ACC112 (cell line): Measurements from ENCODE around the gene RPUSD1.

Experiments
- H2AFZ ChIP-seq: fragments of 200-600 bp; sonication (generic); one replicate; pipeline ENCODE4 v1.6.0; 2017; ENCODE audit warnings: antibody characterized with exemption, low read length; ENCODE audit not compliant: unreplicated experiment
- H3K27ac ChIP-seq: fragments of 200-600 bp; sonication (generic); 2 replicates; pipeline ENCODE4 v1.5.1; 2014; ENCODE audit warnings: low read depth, mild to moderate bottlenecking, antibody characterized with exemption, low read length, moderate library complexity
- H3K27me3 ChIP-seq: fragments of 200-600 bp; sonication (generic); 2 replicates; pipeline ENCODE4 v1.6.1; 2014; ENCODE audit warnings: mild to moderate bottlenecking, antibody characterized with exemption, low read length, moderate library complexity, mixed read lengths; ENCODE audit not compliant: insufficient read depth
- H3K36me3 ChIP-seq: fragments of 200-600 bp; sonication (generic); 2 replicates; pipeline ENCODE4 v1.6.1; 2016; ENCODE audit warnings: mild to moderate bottlenecking, antibody characterized with exemption, low read length, moderate library complexity, mixed read lengths; ENCODE audit not compliant: insufficient read depth
- H3K4me1 ChIP-seq: fragments of 200-600 bp; sonication (generic); one replicate; pipeline ENCODE4 v1.6.1; 2016; ENCODE audit warnings: low read length, mixed read lengths; ENCODE audit not compliant: insufficient read depth, unreplicated experiment, control insufficient read depth
- H3K4me3 ChIP-seq: fragments of 200-600 bp; sonication (generic); 2 replicates; pipeline ENCODE4 v1.5.1; 2014; ENCODE audit warnings: mild to moderate bottlenecking, low read depth, low read length
- H3K79me2 ChIP-seq: fragments of 200-600 bp; sonication (generic); one replicate; pipeline ENCODE4 v1.6.0; 2016; ENCODE audit warnings: low read length; ENCODE audit not compliant: control insufficient read depth, unreplicated experiment, insufficient read depth

The RPUSD1 gene

DNA sequence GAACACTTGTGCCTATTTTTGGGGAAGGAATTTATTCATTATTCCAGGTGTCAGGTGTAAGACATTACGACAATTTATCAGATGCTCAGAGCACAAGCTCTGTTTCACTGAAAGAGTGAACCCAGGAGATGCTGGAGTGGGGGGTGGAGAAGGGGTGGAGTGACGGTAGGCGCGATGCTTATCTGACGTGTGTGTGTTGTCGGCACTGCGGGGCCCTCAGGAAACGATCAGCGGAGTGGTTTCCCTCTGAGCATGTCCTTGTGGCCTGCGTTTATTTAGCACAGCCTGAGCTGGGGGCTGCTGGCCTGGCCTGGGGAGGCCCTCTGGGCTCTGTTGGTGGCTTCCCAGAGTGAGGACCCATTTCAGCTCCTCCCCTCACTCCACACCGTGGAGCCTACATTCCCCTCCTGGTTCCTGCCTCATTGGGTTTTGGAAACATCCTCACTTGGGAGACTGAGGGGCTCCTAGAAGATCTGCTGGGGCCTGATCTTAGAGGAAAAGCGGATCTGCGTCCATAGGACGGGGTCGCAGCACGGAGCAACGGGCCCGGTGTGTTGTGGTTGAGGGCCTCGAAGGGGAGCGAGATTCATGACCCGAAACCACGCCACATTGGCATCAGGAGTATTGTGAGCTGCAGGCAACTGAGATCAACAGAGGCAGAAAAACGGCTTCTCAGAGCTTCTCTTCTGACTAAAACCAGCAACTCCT is 31.3 kb upstream of the RPUSD1 start:
- Histone ChIP-seq H2AFZ (no peak overlapping the region), H3K4me1 (peaks cover 11% of the 10 kb centered on the region), H3K79me2 (no peaks in the 10 kb centered on the region), H3K36me3 (no peaks in the 10 kb centered on the region), H3K4me3 (no peak overlapping the region), H3K27me3 (peaks cover 29% of the 10 kb centered on the region), H3K27ac (no peak overlapping the region)

DNA sequence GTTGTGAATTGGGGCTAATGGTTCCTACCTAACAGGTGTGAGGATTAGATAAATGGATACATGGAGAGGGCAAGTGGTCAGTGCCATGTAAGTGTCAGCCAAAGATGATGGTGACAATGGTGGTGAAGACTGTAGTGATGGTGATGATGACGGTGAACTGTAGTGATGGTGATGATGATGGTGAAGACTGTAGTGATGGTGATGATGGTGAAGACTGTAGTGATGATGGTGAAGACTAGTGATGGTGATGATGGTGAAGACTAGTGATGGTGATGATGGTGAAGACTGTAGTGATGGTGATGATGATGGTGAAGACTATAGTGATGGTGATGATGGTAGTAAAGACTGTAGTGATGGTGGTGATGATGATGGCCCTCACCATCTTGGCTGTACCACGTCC is 30.4 kb upstream of the RPUSD1 start:
- H3K4me1 ChIP-seq: peaks cover 16% of the 10 kb centered on the region
- H3K27ac ChIP-seq: no peak overlapping the region
- H3K4me3 ChIP-seq: no peak overlapping the region
- H3K36me3 ChIP-seq: no peaks in the 10 kb centered on the region
- H2AFZ ChIP-seq: no peak overlapping the region
- H3K79me2 ChIP-seq: no peaks in the 10 kb centered on the region
- peaks cover 26% of the 10 kb centered on the region for H3K27me3 ChIP-seq

DNA sequence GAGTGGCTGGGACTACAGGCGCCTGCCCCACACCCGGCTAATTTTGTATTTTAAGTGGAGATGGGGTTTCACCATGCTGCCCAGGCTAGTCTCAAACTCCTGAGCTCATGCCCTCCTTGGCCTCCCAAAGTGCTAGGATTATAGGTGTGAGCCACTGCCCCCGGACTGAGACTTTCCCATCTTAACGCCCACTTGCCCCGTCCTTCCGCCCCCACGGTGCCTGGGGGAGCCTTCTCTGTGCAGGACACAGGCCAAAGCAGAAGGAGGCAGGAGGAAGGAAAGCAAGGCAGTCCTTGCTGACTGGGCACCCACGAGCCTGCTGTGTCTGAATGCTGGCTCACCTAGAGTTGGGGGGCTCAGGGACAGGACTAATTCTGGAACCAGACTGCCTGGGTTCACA is 30.0 kb upstream of the RPUSD1 start:
- Histone ChIP-seq H3K4me1 (peaks cover 16% of the 10 kb centered on the region), H2AFZ (no peak overlapping the region), H3K27me3 (peaks cover 26% of the 10 kb centered on the region), H3K4me3 (no peak overlapping the region), H3K27ac (no peak overlapping the region), H3K36me3 (no peaks in the 10 kb centered on the region), H3K79me2 (no peaks in the 10 kb centered on the region)

DNA sequence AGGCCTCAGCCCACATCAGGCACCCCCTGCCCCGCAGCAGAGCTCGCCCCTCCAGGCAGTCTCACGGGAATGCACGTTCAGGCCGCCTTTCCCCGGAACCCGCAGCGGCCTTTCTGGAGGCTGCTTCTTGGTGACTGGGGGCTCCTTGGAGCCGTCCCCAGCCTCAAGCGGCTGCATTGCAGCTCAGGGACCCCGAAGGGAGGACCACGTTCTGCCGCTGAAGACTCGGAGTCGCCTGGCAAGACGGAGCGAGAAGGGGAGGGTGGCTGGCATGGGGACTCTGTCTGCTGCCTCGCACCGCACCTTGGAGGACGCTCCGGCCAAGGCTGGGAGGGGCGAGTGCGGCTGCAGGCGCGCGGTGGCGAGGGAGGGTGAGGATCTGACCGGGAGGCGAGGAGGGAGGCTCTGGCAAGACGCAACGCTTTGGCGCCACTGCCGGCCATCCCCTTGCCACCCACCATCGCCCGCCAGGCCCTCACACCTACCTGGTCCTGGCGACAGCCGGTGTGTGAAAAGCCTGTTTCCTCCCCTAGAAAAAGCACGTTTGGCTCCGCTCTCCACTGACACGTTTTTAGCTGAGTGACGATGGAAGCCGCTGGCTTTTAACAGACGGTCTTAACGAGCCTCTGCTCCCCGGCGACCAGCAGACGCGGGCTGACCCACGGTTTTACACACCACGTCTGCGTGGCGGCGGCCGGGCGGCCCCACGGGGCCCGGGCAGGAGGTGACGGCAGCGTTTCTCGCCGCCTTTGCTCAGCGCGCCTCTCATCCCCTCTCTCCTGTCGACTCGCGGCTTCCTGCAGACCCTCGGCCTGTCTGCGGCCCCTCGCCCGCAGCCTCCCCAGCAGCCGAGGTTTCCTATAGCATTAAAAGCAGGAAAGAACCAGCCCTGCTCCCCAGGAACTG is 29.1 kb upstream of the RPUSD1 start:
- Histone ChIP-seq H3K36me3 (no peaks in the 10 kb centered on the region), H3K4me1 (peaks cover 16% of the 10 kb centered on the region), H2AFZ (no peak overlapping the region), H3K4me3 (no peak overlapping the region), H3K27me3 (peaks cover 31% of the 10 kb centered on the region), H3K27ac (no peak overlapping the region), H3K79me2 (no peaks in the 10 kb centered on the region)

DNA sequence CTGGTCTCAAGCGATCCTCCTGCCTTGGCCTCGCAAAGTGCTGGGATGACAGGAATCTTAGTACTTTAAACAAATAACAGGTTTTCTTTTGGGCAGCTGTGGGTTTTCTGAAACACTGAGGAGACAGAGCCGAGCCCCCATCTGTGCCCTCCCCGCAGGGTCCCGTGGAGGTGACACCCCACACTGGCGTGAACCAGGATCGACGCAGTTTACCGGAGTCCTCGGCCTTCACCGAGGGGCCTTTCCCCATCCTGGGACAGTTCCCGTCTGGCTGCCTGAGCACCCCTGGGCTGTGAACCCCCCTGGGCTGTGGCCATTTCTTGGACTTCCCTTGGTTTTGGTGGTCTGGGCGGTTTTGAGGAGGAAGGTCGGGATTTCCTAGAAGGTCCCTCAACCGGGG is 27.7 kb upstream of the RPUSD1 start:
- Histone ChIP-seq H3K36me3 (no peaks in the 10 kb centered on the region), H2AFZ (no peak overlapping the region), H3K27me3 (peaks cover 30% of the 10 kb centered on the region), H3K4me1 (peaks cover 16% of the 10 kb centered on the region), H3K79me2 (no peaks in the 10 kb centered on the region), H3K4me3 (no peak overlapping the region), H3K27ac (no peak overlapping the region)

DNA sequence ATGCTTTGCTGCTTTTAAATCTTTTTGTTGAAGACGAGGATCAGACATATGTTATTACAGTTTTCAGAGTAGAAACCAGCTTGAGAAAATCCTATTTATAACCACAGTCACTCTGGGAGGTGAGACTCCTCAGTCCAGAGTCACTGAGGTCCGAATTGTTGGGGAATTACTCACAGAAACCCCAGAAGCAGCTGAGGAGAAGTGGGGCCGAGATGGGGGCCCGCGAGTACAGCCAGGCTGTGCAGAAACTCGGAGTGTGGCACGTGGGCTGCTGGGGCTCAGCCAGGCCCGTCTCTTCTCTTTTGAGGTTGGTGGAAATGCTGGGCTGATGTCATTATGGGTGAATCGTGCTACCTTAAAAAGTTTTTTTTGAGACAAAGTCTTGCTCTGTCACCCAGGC is 26.8 kb upstream of the RPUSD1 start:
- H3K36me3 ChIP-seq: no peaks in the 10 kb centered on the region

DNA sequence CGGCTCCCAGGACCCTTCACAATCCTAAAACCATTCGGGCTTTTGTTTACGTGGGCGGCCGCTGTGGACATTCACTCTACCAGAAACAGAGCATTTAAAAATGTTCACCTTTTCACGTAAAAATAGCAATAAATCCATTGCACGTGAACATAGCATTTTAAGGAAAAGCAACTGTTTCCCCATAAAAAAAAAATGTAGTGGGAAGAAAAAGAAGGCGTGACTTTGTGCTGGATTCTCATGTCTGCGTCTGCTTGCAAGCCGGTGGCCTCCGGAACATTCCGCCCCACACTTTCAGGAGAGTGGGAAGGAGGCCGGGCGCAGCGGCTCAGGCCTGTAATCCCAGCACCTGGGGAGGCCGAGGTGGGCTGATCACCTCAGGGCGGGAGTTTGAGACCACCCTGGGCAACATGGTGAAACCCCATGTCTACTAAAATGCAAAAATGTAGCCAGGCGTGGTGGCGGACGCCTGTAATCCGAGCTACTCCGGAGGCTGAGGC is 25.8 kb upstream of the RPUSD1 start:
- Histone ChIP-seq H3K4me1 (peaks cover 16% of the 10 kb centered on the region), H3K79me2 (no peaks in the 10 kb centered on the region), H2AFZ (no peak overlapping the region), H3K27ac (no peak overlapping the region), H3K36me3 (no peaks in the 10 kb centered on the region), H3K4me3 (no peak overlapping the region), H3K27me3 (peaks cover 27% of the 10 kb centered on the region)

More for the DNA sequence above, 26.8 kb upstream of the RPUSD1 start:
- H2AFZ ChIP-seq: no peak overlapping the region
- H3K27ac ChIP-seq: no peak overlapping the region
- H3K79me2 ChIP-seq: no peaks in the 10 kb centered on the region
- H3K27me3 ChIP-seq: peaks cover 27% of the 10 kb centered on the region
- H3K4me1 ChIP-seq: peaks cover 16% of the 10 kb centered on the region
- H3K4me3 ChIP-seq: no peak overlapping the region

DNA sequence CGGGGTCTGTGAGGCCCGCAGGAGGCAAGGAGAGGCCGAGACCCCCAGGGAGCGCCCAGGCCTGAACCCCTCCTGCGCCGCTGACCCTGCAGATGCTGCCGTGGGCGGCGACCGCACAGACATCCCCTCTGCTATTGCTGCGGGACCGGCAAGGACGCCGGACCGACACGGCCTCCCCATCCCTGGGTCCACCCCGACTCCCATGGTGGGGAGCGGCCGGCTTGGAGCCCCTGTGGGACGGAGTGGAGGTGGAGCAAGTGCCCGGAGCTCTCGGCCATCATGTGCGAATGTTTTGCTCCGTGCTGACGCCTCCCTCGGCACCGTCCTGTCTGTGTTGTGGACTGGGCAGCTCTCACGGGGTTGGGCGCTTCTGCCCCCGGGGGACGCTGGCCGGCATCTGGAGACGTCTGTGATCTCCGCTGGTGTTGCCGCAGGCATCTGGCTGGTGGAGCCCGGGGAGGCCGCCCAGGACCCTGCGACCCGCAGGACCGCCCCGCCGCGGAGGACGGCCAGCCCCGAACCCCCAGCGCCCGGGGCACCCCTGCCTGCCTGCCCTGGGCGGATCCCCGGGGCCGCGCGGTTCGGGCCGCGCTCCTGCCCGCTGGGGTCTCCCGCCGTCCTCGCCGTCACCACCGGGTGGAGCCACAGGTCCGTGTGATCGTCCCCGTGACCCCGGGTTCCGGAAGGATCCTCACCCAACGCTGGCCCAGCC is 25.2 kb upstream of the RPUSD1 start:
- no peak overlapping the region for H3K27ac ChIP-seq
- H3K36me3 ChIP-seq: no peaks in the 10 kb centered on the region
- no peak overlapping the region for H2AFZ ChIP-seq
- peaks cover 4% of the 10 kb centered on the region for H3K79me2 ChIP-seq
- peaks cover 22% of the 10 kb centered on the region for H3K27me3 ChIP-seq
- H3K4me1 ChIP-seq: peaks cover 19% of the 10 kb centered on the region
- H3K4me3 ChIP-seq: peak overlapping the region; percentile 47; the same call in 1 of the 2 replicates

DNA sequence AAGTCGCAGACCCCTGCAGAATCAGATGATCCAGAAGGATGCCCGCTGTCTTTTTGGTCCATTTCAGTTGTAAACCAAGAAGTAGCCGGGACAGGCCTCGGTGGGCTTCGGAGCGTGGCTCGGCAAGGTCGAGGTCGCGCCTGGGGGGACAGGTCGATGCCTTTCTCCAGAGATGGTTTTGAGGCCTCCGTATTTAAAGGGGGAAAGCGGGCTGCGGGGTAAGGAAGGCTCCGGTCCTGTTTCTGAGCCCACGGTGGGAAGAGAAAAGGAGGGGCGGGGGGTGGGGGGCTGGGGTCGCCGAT is 19.9 kb upstream of the RPUSD1 start:
- Histone ChIP-seq H3K4me3 (peak overlapping the region; percentile 78), H3K4me1 (peaks cover 3% of the 10 kb centered on the region), H3K27ac (no peak overlapping the region), H2AFZ (peak overlapping the region; percentile 74), H3K27me3 (peaks cover 5% of the 10 kb centered on the region), H3K36me3 (no peaks in the 10 kb centered on the region), H3K79me2 (peaks cover 5% of the 10 kb centered on the region)

DNA sequence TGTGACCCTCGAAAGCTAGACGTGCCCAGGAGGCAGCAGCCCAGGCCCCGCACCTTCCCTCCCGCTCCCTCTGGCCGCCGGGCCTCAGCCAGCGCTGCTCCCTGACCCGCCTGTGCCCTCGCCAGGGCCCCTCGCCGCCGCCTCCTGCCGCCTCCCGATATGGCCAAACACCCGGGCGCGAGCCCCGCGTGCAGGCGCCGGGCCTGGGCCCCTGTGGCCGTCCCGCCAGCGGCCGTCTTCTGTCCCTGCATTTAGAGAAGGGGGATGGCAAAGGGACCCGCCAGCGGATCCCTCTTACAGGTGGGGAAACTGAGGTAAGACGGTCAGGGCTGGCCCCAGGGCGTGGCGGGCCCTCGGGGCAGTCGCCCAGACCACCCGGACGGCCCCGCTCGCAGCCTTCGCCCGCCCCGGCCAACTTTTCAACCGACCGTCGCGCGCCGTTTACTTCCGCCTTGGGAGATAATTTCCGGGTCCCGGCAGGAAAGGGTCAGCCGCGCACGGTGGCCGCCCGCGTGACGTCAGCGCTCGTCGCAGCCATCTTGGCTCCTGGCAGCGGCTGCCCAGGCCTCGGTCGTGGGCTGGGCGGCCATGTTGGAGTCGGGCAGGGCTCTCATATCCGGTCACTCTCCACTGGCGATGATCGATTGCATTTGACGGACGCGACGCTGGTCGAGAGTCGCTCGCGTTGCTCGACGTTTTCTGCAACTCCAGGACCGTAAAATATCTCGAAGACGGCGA is 19.3 kb upstream of the RPUSD1 start:
- H3K27ac ChIP-seq: peak overlapping the region; percentile 54
- H3K27me3 ChIP-seq: peaks cover 5% of the 10 kb centered on the region
- no peaks in the 10 kb centered on the region for H3K36me3 ChIP-seq
- H2AFZ ChIP-seq: peak overlapping the region; percentile 74
- peaks cover 5% of the 10 kb centered on the region for H3K79me2 ChIP-seq
- H3K4me1 ChIP-seq: peaks cover 3% of the 10 kb centered on the region
- H3K4me3 ChIP-seq: peak overlapping the region; percentile 78
